Stimulated activated CD4-positive, alpha-beta T cell treated with anti-CD3 and anti-CD28 coated beads, Interleukin-12 subunit alpha, Interleukin-12 subunit beta, amount 100 ng/mL, for 48 hours (primary cell): Measurements from ENCODE around the gene GRP.
A peak's percentile ranks its signal among the peaks of the same experiment; 100 is the strongest.
"Not testable (repeated sequence)": the region's sequence is repeated elsewhere in the genome, so short reads cannot be mapped to it uniquely, and the experiment has no call there.

ENCODE experiments used
- DNase-seq, 3 donors: peaks; one replicate each; pipeline ENCODE4 v3.0.0-alpha.2; 2020; ENCODE audit warnings: low read depth in 2 of 3, low spot score in 1 of 3

GRP gene

GRCh38 chr18:59228351-59228750 is 8.4 kb downstream of the GRP start:
- DNase-seq = no peak

GRCh38 chr18:59229191-59229590 is 9.2 kb downstream of the GRP start:
- DNase-seq = no peak

GRCh38 chr18:59229701-59230443 is 9.9 kb downstream of the GRP start:
- no peak for DNase-seq

- DNase-seq = no peak
Observed at GRCh38 chr18:59231114-59231513, 11.2 kb downstream of the GRP start.

GRCh38 chr18:59231877-59232276 is 11.9 kb downstream of the GRP start:
- DNase-seq = no peak

GRCh38 chr18:59232309-59233016 is 12.5 kb downstream of the GRP start:
- no peak for DNase-seq

GRCh38 chr18:59233017-59233410 is 13.1 kb downstream of the GRP start:
- DNase-seq = no peak

GRCh38 chr18:59238385-59238784 is 18.4 kb downstream of the GRP start:
- DNase-seq = no peak

GRCh38 chr18:59239642-59240041 is 19.7 kb downstream of the GRP start:
- no peak for DNase-seq

- no peak for DNase-seq
Observed at GRCh38 chr18:59242906-59243305, 22.9 kb downstream of the GRP start.

- DNase-seq = no peak
Observed at GRCh38 chr18:59246796-59247195, 26.8 kb downstream of the GRP start.

- DNase-seq = peak in 1 of 3 donors; percentile 11
Observed at GRCh38 chr18:59249199-59249774, 29.3 kb downstream of the GRP start.

GRCh38 chr18:59255491-59255890 is 35.5 kb downstream of the GRP start:
- not testable (repeated sequence) for DNase-seq

GRCh38 chr18:59261842-59262241 is 41.9 kb downstream of the GRP start:
- not testable (repeated sequence) for DNase-seq

- not testable (repeated sequence) for DNase-seq
Observed at GRCh38 chr18:59262243-59262642, 42.3 kb downstream of the GRP start.

- no peak for DNase-seq
Observed at GRCh38 chr18:59263661-59264060, 43.7 kb downstream of the GRP start.

- DNase-seq = no peak
Observed at GRCh38 chr18:59264121-59264571, 44.2 kb downstream of the GRP start.

- DNase-seq = no peak
Observed at GRCh38 chr18:59264651-59265245, 44.8 kb downstream of the GRP start.

- DNase-seq = peak in 2 of 3 donors; percentile 18 to 38
Observed at GRCh38 chr18:59265246-59265973, 45.5 kb downstream of the GRP start.

GRCh38 chr18:59265974-59266369 is 46.0 kb downstream of the GRP start:
- no peak for DNase-seq

GRCh38 chr18:59266459-59266858 is 46.5 kb downstream of the GRP start:
- no peak for DNase-seq
